ENCODE data around the gene PKM.
"Not testable (repeated sequence)": the region's sequence is repeated elsewhere in the genome, so short reads cannot be mapped to it uniquely, and the experiment has no call there.

The PKM gene

GRCh38 chr15:72176159-72176558 is 54.8 kb downstream of the PKM start:
- no peak for DNase-seq (ENCODE audit: low read depth in 2 of 2)

- DNase-seq (ENCODE audit: low read depth in 2 of 2) = no peak
Measured at GRCh38 chr15:72175186-72176044, 55.6 kb downstream of the PKM start.

GRCh38 chr15:72174551-72175165 is 56.3 kb downstream of the PKM start:
- DNase-seq (ENCODE audit: low read depth in 2 of 2) = no peak

DNA sequence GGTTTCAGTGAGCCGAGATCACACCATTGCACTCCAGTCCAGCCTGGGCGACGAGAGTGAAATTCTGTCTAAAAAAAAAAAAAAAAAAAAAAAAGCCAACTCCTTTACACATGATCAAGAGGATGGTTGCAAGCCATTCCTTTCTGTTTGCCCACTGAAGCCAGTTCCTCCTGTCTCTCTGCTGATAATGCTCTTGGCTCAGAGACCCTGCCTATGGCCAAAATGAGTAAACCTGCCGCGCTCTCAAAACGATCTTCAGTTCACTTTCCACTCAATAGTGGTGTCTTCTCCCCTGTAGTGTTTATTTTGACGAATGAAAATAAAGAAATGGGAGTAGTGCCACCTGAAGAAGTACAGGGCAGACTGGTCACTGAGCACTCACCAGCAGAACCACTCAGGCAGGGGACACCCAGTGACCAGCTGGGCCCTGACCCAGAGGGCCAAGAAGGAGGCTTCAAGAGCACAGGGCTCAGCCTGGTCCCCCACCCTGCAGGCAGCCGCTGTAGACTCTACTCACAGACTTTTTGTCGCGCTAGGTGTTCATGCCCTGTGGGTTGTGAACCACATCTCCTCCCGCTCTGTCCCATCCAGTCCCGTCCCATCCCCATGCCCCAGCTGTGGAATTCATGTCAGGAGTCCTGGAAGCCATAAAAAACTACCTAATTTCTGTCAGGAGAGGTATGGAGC is 57.0 kb downstream of the PKM start:
- no peak for DNase-seq (ENCODE audit: low read depth in 2 of 2)

- no peak for DNase-seq (ENCODE audit: low read depth in 2 of 2)
Measured at GRCh38 chr15:72173401-72173800, 57.6 kb downstream of the PKM start.

DNA sequence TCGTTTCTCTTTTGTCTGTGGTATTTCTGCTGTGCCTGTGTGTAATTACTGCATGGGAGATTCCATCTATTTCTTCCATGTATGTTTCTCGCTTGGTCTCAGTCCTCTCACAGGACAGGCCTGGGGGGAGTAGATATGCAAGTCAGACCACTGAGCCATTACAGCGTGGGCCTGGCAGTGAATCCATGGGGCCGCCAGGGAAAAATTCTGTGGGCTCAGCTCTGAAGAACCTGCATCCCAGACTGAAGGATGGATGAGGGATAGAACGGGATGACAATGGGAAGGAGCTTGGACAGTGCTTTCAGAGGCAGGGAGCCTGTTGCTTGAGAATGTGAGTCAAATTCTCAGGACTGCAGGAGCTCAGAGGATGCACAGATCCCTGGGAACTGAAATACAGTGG is 58.2 kb downstream of the PKM start:
- DNase-seq (ENCODE audit: low read depth in 2 of 2) = no peak

DNA sequence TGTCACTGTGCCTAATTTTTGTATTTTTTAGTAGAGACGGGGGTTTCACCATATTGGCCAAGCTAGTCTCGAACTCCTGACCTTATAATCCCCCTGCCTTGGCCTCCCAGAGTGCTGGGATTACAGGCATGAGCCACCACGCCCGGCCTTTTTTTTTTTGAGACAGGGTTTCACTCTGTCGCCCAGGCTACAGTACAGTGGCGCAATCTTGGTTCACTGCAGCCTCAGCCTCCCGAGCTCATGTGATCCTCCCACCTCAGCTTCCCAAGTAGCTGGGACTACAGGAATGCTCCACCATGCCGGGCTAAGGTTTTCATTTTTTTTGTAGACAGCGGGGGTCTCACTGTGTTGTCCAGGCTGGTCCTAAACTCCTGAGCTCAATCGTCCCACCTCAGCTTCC is 59.0 kb downstream of the PKM start:
- not testable (repeated sequence) for DNase-seq (ENCODE audit: low read depth in 2 of 2)

DNA sequence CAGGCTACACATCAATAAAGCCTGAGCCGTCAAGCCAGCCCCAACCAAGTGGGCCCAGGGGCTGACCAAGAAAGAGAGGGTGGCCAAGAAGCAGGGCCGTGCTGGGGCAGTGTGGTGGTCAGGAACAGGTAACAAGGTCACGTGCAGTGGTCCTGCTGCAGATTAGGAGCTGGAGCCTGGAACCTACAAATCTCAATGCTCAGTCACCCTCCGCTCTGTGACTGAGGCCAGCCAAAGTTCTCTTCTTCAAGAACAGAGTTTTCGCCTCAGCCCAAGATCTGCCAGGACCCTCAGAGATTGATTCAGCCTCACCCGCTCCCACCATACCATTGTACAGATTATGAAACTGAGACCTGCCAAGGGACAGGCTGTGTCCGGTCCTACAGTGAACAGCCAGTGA is 60.3 kb downstream of the PKM start:
- DNase-seq (ENCODE audit: low read depth in 2 of 2) = no peak

- DNase-seq (ENCODE audit: low read depth in 2 of 2) = no peak
Measured at GRCh38 chr15:72169921-72170611, 60.9 kb downstream of the PKM start.

DNA sequence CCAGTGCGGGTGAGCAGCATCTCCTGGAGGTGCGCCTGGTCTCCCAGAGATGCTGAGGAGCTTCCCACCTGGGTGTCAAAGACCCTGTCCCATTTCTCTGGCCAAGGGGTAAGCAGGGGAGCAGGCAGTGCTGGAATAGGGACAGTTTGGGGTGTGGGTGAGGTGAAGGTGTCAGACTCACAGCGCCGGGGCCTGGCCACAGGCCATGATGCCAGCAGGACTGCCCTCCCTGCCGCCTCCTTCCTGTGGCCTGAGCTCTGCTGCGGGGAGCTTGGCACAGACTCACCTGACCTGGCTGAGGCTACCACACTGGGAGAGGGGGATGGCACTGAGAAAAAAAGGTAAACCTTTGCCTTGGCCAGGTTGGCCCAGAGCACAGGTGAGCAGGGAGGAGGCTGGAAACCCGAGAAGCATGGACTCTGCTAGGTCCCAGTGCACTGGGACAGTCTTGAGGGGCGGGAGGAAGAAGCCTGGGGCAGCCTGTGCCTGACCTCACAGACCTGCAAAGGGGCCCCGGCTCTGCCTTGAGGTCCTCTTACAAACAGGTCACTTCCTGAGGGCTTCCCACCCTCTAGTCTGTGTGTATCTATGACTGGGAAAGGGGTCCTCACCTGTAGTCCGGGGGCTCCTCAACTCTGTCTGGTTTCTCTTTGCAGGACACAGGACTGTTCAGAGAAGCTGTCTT is 61.6 kb downstream of the PKM start:
- no peak for DNase-seq (ENCODE audit: low read depth in 2 of 2)

DNA sequence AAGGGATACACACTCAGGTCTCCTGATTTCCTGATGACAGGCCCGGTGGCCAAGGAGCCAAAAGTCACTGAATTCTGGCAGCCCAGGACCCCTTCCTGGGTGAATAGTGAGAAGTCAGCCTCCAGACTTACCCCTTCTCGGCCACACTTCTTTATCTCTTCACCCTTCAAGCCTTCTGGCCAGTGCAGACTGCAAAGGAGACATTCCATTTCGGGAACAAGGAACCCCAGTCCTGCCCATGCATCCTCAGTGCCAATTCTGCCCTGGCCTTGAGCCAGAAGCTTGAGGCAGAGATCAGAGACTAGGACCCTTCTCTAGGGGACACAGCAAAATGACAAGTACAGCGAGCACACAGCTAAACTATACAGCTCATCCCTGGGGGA is 62.2 kb downstream of the PKM start:
- no peak for DNase-seq (ENCODE audit: low read depth in 2 of 2)

DNA sequence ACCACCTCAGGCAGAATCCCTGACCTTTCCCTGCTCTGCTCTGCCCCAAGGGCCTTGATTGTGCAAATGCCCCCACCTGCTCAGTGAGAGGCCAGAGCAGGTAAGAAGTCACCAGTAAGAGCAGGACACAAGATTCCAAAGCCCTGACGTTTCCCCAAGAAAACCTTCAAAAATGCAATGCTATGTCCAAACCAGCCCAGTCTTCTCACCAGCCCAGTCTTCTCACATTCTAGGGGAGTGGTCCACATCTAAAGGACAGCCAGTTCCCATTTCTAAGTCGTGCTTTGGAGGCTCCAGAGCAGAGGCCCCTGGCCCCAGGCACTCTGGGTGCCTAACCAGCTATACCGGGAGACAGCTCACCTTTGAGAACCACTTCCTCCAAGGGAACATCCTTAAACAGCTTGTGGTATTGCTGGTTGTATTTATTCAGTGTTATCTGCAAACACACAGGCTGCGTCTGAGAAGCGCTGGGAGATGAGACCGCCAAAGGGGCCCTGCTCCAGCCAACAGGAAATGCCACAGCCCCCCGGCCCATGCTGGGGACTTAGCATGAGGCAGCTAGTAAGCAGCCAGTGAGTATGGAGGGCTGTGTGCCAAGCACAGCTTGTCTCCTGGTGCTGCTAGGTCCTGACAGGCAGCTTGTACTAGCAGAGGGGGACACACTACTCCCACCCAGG is 62.7 kb downstream of the PKM start:
- no peak for DNase-seq (ENCODE audit: low read depth in 2 of 2)

GRCh38 chr15:72167445-72167844 is 63.5 kb downstream of the PKM start:
- DNase-seq (ENCODE audit: low read depth in 2 of 2) = no peak

- no peak for DNase-seq (ENCODE audit: low read depth in 2 of 2)
Measured at GRCh38 chr15:72166716-72167417, 64.1 kb downstream of the PKM start.

DNA sequence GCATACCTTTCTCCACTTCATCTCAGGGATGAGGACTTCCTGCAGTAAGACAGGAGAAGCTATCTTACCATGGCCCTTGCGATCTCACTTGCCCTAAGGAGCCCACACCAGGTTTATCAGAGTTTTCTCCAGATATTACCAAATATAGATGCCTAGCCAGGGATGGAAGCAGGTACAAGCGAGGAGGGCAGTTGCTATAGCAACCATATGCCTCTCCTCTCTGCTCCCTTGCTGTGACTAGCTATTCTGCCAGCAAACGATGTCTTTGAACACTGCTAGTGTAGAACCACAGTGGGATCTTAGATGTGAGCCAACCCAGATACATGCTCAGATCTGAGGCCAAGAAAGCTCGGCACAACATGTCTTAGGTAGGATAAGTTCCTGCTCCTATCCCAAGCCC is 67.3 kb downstream of the PKM start:
- no peak for DNase-seq (ENCODE audit: low read depth in 2 of 2)

GRCh38 chr15:72162569-72162968 is 68.4 kb downstream of the PKM start:
- DNase-seq (ENCODE audit: low read depth in 2 of 2) = no peak

DNA sequence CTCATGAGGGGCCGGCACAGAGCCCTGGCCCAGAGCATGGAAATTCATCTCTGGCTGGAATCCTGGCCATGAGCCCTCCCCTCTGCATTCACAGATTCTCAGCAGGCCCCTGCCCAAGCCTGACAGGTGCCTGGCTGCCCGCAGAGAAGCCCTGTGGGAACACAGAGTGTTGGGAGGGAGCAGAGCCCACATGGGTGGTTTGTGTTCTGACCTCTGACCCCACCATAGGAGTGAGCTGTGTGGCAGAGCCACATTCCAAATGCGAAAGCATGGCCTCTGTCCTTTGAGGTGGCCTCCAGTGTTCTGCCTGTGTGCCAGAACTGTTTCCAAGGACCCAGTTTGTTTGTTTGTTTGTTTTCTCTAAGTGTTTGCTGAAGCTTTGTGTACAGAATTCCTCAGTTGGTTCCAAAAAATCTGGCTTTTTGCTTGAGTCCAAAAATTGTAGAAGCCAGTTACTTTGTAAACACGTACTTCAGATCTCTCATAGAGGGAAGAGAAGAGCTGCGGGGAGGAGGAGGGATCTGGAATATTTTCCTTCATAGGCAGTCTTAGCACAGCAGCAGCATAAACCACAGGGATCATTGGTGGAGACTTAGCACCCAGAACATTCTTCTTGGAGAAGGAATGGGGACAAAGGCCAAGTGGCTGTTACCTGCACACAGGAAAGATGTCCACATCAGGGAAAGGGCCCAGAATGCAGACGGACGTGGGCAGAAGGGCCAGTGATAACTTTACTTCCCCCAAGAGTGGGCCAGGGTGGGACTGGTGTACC is 69.4 kb downstream of the PKM start:
- no peak for DNase-seq (ENCODE audit: low read depth in 2 of 2)

DNA sequence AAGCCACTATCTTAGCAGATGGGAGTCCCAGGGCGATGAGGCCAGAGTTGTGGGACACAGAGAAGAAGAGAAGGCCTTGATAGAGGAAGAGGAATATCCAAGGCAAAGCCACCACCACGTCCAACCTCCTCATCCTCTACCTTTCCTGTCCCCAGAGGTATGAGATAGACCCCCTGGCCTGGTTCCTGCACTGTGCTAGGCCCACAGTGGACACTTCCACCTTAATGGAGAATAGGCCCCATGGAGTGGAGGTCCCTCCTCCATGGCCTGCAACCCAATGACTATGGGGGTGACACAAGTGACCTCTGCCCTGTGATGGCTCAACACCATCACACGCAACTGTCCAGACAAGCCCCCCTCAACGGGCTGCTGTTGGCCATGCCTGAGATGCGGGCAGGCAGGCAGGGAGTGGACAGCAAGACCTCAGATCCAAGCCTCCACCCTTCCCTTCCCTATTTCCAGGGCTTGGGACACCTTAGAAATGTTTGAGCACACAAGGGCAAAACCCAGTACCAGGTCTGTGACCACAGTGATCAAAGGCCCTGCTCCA is 70.2 kb downstream of the PKM start:
- DNase-seq (ENCODE audit: low read depth in 2 of 2) = no peak

GRCh38 chr15:72156928-72157327 is 74.1 kb downstream of the PKM start:
- no peak for DNase-seq (ENCODE audit: low read depth in 2 of 2)

All from stimulated activated CD4-positive, alpha-beta T cell treated with anti-CD3 and anti-CD28 coated beads, Interleukin-12 subunit alpha, Interleukin-12 subunit beta, amount 100 ng/mL, for 24 hours (primary cell).